Measurements from ENCODE around the gene ADARB1. TPM values are rescaled to one million over a fixed set of nuclear protein-coding genes. Genes with fewer than 3 reads are reported as not detected.

Gene ADARB1
- total and polyA plus RNA-seq, 2 experiments from 2014 or later = 4.8 to 14.8 TPM

GRCh38 chr21:45064618-45065399, 9.6 kb upstream of the ADARB1 start:
- H3K79me2 ChIP-seq (replicated peaks; ENCODE audit: insufficient read depth) = no peaks in the 10 kb centered on the region
- DNase-seq (ENCODE audit: low spot score) = no peak
- no peak overlapping the region for H3K4me3 ChIP-seq
- no peak overlapping the region for H2AFZ ChIP-seq
- no peaks in the 10 kb centered on the region for H3K4me1 ChIP-seq (ENCODE audit: insufficient read depth)
- Mint-ChIP-seq H3K27me3 (ENCODE audit: insufficient read depth, low read depth, poor library complexity) (peaks cover 4% of the 10 kb centered on the region), H3K27ac (no peak overlapping the region), H3K36me3 (ENCODE audit: low read depth) (no peaks in the 10 kb centered on the region), H3K4me3 (no peak overlapping the region), H3K9me3 (no peaks in the 10 kb centered on the region), H3K4me1 (peaks cover 13% of the 10 kb centered on the region)
- no peak overlapping the region for H3K4me2 ChIP-seq
- no peaks in the 10 kb centered on the region for H4K20me1 ChIP-seq (replicated peaks; ENCODE audit: insufficient read depth)
- H3K27me3 ChIP-seq (ENCODE audit: insufficient read depth) = no peaks in the 10 kb centered on the region
- no peaks in the 10 kb centered on the region for H3F3A ChIP-seq (replicated peaks; ENCODE audit: low read depth)
- TF ChIP-seq ETS1 (IDR thresholded peaks at IDR 0.05) (no peak), POLR2AphosphoS5 (IDR thresholded peaks at IDR 0.05; ENCODE audit: low read depth) (no peak)
- H3K36me3 ChIP-seq (ENCODE audit: insufficient read depth) = no peaks in the 10 kb centered on the region
- peak; percentile 73 for ATAC-seq
- H3K27ac ChIP-seq (ENCODE audit: low read depth) = no peak overlapping the region
- H3K9me2 ChIP-seq (ENCODE audit: insufficient read depth) = no peaks in the 10 kb centered on the region

GRCh38 chr21:45067462-45068285, 6.7 kb upstream of the ADARB1 start:
- H3K4me3 ChIP-seq = no peak overlapping the region
- H3K27ac ChIP-seq (ENCODE audit: low read depth) = no peak overlapping the region
- Mint-ChIP-seq H3K9me3 (no peaks in the 10 kb centered on the region), H3K27me3 (ENCODE audit: insufficient read depth, low read depth, poor library complexity) (peaks cover 2% of the 10 kb centered on the region), H3K27ac (no peak overlapping the region), H3K4me1 (peaks cover 15% of the 10 kb centered on the region), H3K36me3 (ENCODE audit: low read depth) (no peaks in the 10 kb centered on the region), H3K4me3 (no peak overlapping the region)
- no peaks in the 10 kb centered on the region for H3K27me3 ChIP-seq (ENCODE audit: insufficient read depth)
- H2AFZ ChIP-seq = no peak overlapping the region
- ATAC-seq (no peak), DNase-seq (ENCODE audit: low spot score) (no peak)
- H3K36me3 ChIP-seq (ENCODE audit: insufficient read depth) = no peaks in the 10 kb centered on the region
- 0 out of 2 replicates have a peak, but pooled peaks cover under 1% of the 10 kb centered on the region for H3F3A ChIP-seq (replicated peaks; ENCODE audit: low read depth)
- H3K9me2 ChIP-seq (ENCODE audit: insufficient read depth) = no peaks in the 10 kb centered on the region
- no peak overlapping the region for H3K4me2 ChIP-seq
- TF ChIP-seq ZNF114 (CRISPR knock-in tag; IDR thresholded peaks at IDR 0.05) = no peak
- H3K79me2 ChIP-seq (replicated peaks; ENCODE audit: insufficient read depth) = no peaks in the 10 kb centered on the region
- H4K20me1 ChIP-seq (replicated peaks; ENCODE audit: insufficient read depth) = no peaks in the 10 kb centered on the region
- no peaks in the 10 kb centered on the region for H3K4me1 ChIP-seq (ENCODE audit: insufficient read depth)

- TF ChIP-seq NANOG (IDR thresholded peaks at IDR 0.05; ENCODE audit: borderline replicate concordance) (no peak), REST (IDR thresholded peaks at IDR 0.05; ENCODE audit: unreplicated experiment) (no peak), ZNF114 (CRISPR knock-in tag; IDR thresholded peaks at IDR 0.05) (no peak)
- Histone ChIP-seq H3K36me3 (ENCODE audit: insufficient read depth) (no peaks in the 10 kb centered on the region), H3F3A (replicated peaks; ENCODE audit: low read depth) (peaks cover 5% of the 10 kb centered on the region; the same call in 1 of the 2 replicates), H3K27me3 (ENCODE audit: insufficient read depth) (no peaks in the 10 kb centered on the region), H3K4me3 (no peak overlapping the region), H2AFZ (no peak overlapping the region), H4K20me1 (replicated peaks; ENCODE audit: insufficient read depth) (no peaks in the 10 kb centered on the region), H3K4me2 (no peak overlapping the region), H3K79me2 (replicated peaks; ENCODE audit: insufficient read depth) (no peaks in the 10 kb centered on the region), H3K4me1 (ENCODE audit: insufficient read depth) (peaks cover 8% of the 10 kb centered on the region), H3K9me2 (ENCODE audit: insufficient read depth) (no peaks in the 10 kb centered on the region), H3K27ac (ENCODE audit: low read depth) (no peak overlapping the region)
- H3K27me3 Mint-ChIP-seq (ENCODE audit: insufficient read depth, low read depth, poor library complexity) = peaks cover 8% of the 10 kb centered on the region
- H3K9me3 Mint-ChIP-seq = peaks cover 3% of the 10 kb centered on the region; the same call in 1 of the 3 replicates
- no peak overlapping the region for H3K4me3 Mint-ChIP-seq
- DNase-seq (ENCODE audit: low spot score) (no peak), ATAC-seq (no peak)
- H3K36me3 Mint-ChIP-seq (ENCODE audit: low read depth) = no peaks in the 10 kb centered on the region; the same call in 2 of the 3 replicates
- H3K4me1 Mint-ChIP-seq = peaks cover 23% of the 10 kb centered on the region
- H3K27ac Mint-ChIP-seq = no peak overlapping the region
These were observed 5.3 kb upstream of the ADARB1 start for GRCh38 chr21:45069085-45069484.
